ENCODE data around the gene MOK.

- TF ChIP-seq, protein P1, sequence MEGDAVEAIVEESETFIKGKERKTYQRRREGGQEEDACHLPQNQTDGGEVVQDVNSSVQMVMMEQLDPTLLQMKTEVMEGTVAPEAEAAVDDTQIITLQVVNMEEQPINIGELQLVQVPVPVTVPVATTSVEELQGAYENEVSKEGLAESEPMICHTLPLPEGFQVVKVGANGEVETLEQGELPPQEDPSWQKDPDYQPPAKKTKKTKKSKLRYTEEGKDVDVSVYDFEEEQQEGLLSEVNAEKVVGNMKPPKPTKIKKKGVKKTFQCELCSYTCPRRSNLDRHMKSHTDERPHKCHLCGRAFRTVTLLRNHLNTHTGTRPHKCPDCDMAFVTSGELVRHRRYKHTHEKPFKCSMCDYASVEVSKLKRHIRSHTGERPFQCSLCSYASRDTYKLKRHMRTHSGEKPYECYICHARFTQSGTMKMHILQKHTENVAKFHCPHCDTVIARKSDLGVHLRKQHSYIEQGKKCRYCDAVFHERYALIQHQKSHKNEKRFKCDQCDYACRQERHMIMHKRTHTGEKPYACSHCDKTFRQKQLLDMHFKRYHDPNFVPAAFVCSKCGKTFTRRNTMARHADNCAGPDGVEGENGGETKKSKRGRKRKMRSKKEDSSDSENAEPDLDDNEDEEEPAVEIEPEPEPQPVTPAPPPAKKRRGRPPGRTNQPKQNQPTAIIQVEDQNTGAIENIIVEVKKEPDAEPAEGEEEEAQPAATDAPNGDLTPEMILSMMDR (conservative IDR thresholded peaks at IDR 0.05; ENCODE audit: low read depth, low read length), result peak; percentile 19; the same call in 1 of the 2 replicates
- TF ChIP-seq, protein P2, sequence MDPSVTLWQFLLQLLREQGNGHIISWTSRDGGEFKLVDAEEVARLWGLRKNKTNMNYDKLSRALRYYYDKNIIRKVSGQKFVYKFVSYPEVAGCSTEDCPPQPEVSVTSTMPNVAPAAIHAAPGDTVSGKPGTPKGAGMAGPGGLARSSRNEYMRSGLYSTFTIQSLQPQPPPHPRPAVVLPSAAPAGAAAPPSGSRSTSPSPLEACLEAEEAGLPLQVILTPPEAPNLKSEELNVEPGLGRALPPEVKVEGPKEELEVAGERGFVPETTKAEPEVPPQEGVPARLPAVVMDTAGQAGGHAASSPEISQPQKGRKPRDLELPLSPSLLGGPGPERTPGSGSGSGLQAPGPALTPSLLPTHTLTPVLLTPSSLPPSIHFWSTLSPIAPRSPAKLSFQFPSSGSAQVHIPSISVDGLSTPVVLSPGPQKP (IDR thresholded peaks at IDR 0.05; ENCODE audit: borderline replicate concordance, low read depth, low read length), result no peak
- TF ChIP-seq MAFK (IDR thresholded peaks at IDR 0.05; ENCODE audit: low read depth, low read length) (no peak), RAD21 (IDR thresholded peaks at IDR 0.05; ENCODE audit: low read length) (no peak), POLR2A (IDR thresholded peaks at IDR 0.05; ENCODE audit: low read depth, low read length) (no peak)
Measured at GRCh38 chr14:102213984-102214658, 90.8 kb downstream of the MOK start.
